Stimulated activated naive CD8-positive, alpha-beta T cell treated with anti-CD3 and anti-CD28 coated beads, Interleukin-15, amount 100 ng/mL, for 72 hours (primary cell): ENCODE measurements around the gene CTIF.

ENCODE experiments used
- ATAC-seq: fragments of 150-1000 bp; cut with Tn5 transposase; 2 replicates; pipeline ENCODE4 v1.10.0; 2021; ENCODE audit warnings: mild to moderate bottlenecking, moderate library complexity
- DNase-seq, 2 donors: peaks; one replicate each; pipeline ENCODE4 v3.0.0; 2021 to 2022
- H3K27ac Mint-ChIP-seq, 2 donors: one replicate each; pipeline ENCODE4 v1.8.0; 2022; ENCODE audit warnings: mild to moderate bottlenecking in 2 of 2, mixed read lengths in 2 of 2, moderate library complexity in 2 of 2
- H3K27me3 Mint-ChIP-seq: one replicate; pipeline ENCODE4 v1.8.0; 2022; ENCODE audit warnings: mixed read lengths
- H3K4me1 Mint-ChIP-seq: one replicate; pipeline ENCODE4 v1.8.0; 2022; ENCODE audit warnings: mild to moderate bottlenecking, mixed read lengths
- H3K4me3 Mint-ChIP-seq, 2 donors: one replicate each; pipeline ENCODE4 v1.8.0; 2022; ENCODE audit warnings: mild to moderate bottlenecking in 2 of 2, mixed read lengths in 2 of 2, moderate library complexity in 1 of 2
- H3K9me3 Mint-ChIP-seq, 2 donors: one replicate each; pipeline ENCODE4 v1.8.0; 2022; ENCODE audit warnings: mixed read lengths in 2 of 2

The CTIF gene

DNA sequence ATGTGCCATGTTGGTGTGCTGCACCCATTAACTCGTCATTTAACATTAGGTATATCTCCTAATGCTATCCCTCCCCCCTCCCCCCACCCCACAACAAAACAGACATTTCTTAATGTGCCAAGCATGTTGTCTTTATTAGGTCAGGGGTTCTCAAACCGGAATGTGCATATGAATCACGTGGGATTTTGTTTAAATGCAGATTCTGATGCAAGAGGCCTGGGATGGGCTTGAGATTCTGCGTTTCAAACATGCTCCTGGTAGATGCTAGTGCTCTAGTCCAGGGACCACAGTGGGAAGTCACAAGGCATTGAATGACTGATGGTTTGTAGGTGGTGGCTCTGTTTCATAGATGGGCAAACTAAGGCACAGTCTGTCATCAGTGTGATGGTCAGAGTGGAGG lies 227.2 kb downstream of the CTIF start:
- peaks cover 5% of the 10 kb centered on the region for H3K4me1 Mint-ChIP-seq
- H3K9me3 Mint-ChIP-seq: no peaks in the 10 kb centered on the region
- H3K27ac Mint-ChIP-seq: no peak overlapping the region
- ATAC-seq (no peak), DNase-seq (no peak)
- H3K27me3 Mint-ChIP-seq: no peaks in the 10 kb centered on the region
- no peak overlapping the region for H3K4me3 Mint-ChIP-seq

DNA sequence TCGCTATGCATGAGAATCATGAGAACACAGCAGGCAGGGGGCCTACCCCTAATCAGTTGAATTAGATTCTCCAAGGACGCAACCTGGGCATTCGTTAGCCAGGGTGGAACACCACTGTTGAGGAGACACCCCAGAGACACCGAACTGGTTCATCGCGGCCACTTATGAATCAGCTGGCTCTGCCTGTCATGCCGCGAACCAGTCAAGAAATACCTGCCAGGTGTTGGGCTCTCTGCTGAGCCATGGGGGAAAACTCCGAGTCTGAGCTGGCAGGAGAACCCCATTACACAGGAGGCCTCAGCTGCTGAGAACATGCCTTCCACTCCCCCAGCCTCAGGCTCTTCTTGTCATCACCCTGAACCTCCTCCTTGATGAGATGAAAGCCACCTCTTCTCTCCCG lies 227.7 kb downstream of the CTIF start:
- Mint-ChIP-seq H3K27ac (no peak overlapping the region), H3K4me3 (no peak overlapping the region), H3K27me3 (no peaks in the 10 kb centered on the region), H3K9me3 (no peaks in the 10 kb centered on the region), H3K4me1 (peaks cover 5% of the 10 kb centered on the region)
- no peak for ATAC-seq
- DNase-seq: no peak

DNA sequence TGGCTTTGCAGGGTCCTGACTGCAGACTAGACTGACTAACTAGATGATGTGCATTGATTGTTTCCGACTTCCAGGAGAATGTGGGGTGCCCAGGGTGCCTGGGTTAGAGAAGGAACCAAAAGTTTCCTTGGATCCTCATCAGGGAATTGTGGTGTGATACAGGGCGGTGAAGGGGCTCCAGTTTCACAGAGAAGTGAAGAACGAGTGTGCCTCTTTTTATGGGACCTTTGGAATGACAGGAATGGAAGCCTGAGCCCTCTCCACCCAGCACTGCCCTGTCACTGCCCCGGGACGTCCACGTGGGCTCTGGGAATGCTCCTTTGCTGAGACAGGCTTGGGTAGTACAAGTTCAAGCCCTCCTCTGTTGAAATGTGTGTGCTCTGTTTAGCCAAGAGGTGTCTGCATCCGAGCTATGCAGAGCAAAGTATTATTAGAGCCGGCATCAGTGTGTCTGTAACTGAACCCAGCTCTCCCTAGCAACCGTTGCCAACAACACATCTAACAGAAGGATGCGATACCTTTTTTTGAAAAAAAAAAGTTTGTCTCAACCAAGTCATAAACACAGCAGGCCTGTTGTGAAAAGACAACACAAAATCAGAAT lies 228.4 kb downstream of the CTIF start:
- Mint-ChIP-seq H3K4me1 (peaks cover 5% of the 10 kb centered on the region), H3K4me3 (no peak overlapping the region), H3K27ac (no peak overlapping the region), H3K27me3 (no peaks in the 10 kb centered on the region), H3K9me3 (no peaks in the 10 kb centered on the region)
- ATAC-seq (no peak), DNase-seq (no peak)

DNA sequence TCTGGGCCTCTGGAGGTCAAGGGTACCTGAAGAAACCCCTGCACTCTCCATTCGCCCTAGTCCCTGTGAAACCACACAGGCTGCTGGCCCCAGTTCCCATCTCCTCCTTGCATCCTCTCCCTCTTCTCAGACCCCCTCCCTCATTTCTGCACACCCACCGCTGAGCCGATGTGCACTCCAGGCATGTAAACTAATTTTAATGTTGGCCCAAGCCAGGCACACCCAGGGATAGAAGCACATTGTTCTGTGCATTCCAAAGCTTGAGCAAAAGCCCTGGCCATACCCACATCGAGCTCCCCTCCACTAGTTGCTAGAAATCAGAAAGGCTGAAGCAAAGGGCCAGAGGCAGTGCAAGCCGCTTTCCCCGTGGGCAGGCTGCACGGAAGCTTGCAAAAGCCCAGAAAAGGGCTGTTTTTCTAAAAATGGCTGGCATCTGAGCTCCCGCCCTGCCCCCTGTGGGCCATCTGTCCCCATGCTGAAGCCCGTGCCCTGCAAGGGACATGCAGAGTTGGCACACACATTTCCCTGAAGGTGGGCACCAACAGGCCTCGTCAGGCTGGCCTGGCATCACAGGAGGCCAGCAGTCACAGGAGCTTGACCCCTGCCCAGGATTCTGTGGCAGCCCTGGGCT lies 230.3 kb downstream of the CTIF start:
- DNase-seq (no peak), ATAC-seq (no peak)
- Mint-ChIP-seq H3K27ac (no peak overlapping the region), H3K4me1 (peaks cover 5% of the 10 kb centered on the region), H3K27me3 (no peaks in the 10 kb centered on the region), H3K4me3 (no peak overlapping the region), H3K9me3 (no peaks in the 10 kb centered on the region)

DNA sequence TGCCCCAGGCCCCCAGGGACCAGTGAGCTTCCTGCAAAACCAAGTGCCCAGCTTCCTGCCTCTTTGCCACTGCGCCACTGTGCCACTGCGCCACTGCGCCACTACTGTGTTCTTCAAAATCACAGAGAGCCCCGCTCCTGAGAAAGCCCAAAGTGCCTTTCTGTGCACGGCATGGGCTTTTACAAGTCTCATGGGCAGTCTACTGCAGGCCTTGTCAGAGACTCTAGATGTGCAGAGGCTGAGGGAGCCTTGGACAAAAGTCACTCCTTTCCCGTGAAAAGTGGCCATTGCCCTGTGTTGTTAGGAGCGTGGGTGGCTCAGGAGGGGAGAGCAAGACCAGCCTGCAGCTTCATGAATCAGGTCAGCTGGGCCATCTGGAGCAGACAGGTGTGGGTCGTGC lies 231.4 kb downstream of the CTIF start:
- no peak overlapping the region for H3K4me3 Mint-ChIP-seq
- peaks cover under 1% of the 10 kb centered on the region for H3K4me1 Mint-ChIP-seq
- ATAC-seq (no peak), DNase-seq (no peak)
- H3K9me3 Mint-ChIP-seq: no peaks in the 10 kb centered on the region
- no peak overlapping the region for H3K27ac Mint-ChIP-seq
- H3K27me3 Mint-ChIP-seq: no peaks in the 10 kb centered on the region

DNA sequence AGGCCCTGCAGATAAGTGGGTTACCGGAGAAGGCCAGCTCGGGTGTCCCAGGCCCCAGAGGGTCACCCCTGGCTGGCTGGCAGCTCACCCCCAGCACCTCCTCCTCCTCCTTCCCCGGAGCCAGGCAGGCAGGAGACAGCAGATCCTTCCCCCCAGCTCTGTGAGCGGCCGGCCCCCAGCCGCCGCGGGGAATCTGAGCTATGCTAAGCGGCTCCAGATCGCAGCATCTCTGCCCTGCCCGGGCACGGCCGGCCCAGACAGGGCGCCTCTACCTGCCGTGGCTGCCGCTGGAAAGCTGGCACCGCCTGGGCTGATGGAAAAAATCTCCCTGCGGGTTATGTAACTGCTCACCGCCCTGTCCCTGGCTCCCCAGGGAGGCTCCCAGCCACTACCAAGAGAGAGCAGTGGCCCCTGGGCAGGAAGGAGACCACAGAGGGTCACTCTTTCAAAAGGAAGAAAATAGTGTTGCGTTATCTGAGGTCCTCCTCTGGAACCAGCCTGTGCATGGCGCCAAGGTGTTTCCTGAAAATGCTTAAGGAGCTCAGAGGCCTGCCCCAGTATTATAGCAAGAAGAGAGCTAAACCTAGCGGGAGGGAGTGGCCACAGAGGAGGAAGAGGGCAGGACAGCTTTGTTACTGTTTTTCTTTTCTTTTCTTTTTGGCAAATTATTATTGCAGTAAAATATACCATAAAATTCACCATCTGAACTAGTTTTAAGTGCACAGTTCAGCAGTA lies 233.0 kb downstream of the CTIF start:
- DNase-seq: no peak
- Mint-ChIP-seq H3K4me3 (no peak overlapping the region), H3K9me3 (no peaks in the 10 kb centered on the region), H3K4me1 (peaks cover 2% of the 10 kb centered on the region), H3K27me3 (no peaks in the 10 kb centered on the region), H3K27ac (peak overlapping the region in 1 of 2 donors; percentile 13)
- no peak for ATAC-seq

DNA sequence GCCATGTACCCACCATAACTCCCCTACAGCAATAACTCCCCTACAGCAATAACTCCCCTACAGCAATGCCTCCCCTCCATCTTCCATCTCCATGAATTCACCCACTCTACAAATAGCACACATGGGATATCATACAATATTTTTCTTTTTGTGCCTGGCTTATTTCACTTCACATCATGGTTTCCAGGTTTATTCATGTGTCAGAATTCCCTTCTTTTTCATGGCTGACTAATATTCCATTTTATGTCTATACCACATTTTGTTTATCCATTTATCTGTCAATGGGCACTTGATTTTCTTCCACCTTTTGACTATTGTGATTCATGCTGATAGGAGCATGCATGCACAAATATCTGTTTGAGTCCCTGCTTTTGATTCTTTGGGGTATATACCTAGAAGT lies 233.6 kb downstream of the CTIF start:
- ATAC-seq (no peak), DNase-seq (no peak)
- no peaks in the 10 kb centered on the region for H3K27me3 Mint-ChIP-seq
- H3K27ac Mint-ChIP-seq: no peak overlapping the region
- H3K9me3 Mint-ChIP-seq: no peaks in the 10 kb centered on the region
- peaks cover 8% of the 10 kb centered on the region for H3K4me1 Mint-ChIP-seq
- no peak overlapping the region for H3K4me3 Mint-ChIP-seq

DNA sequence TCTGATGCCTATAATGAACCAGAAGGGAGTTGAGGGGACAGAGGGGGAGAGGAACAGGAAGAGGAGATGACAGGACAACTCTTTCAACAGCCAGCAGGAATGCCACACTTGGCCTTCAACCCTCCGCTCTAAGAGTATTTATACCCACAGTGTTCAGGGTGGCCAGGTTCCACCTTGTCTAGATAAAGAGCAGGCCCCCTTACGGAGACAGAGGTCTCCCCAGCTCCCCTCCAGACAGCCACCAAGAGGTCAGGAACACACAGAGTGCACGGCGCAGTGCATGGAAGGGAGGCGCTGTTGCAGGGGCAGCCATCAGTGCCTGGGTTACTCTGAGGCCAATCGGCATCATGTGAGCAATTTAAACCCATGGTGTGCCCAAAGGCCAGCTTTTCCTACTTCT lies 235.0 kb downstream of the CTIF start:
- DNase-seq (no peak), ATAC-seq (no peak)
- Mint-ChIP-seq H3K9me3 (no peaks in the 10 kb centered on the region), H3K4me3 (no peak overlapping the region), H3K27me3 (no peaks in the 10 kb centered on the region), H3K4me1 (peaks cover 19% of the 10 kb centered on the region), H3K27ac (no peak overlapping the region)

DNA sequence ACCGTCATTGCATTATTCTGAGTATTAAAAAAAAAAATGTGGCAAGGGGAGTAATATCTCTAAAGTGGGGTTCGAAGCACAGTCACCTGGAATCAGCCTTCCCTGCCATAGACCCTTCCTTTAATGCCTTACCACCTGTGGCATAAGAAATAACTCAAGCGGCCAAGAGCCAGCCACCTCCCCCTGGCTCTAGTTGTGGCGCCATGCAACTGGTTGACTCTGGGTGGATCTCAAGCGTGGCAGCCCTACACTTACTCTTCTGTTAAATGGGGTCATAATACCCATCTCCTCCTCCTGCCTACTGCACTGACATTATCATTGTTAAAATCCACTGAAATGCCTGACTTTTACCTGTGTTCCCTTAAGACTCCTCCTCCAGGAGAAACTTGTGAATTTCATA lies 236.1 kb downstream of the CTIF start:
- H3K4me1 Mint-ChIP-seq: peaks cover 19% of the 10 kb centered on the region
- H3K9me3 Mint-ChIP-seq: no peaks in the 10 kb centered on the region
- ATAC-seq: no peak
- H3K27ac Mint-ChIP-seq: no peak overlapping the region
- no peak overlapping the region for H3K4me3 Mint-ChIP-seq
- DNase-seq: no peak
- H3K27me3 Mint-ChIP-seq: no peaks in the 10 kb centered on the region

DNA sequence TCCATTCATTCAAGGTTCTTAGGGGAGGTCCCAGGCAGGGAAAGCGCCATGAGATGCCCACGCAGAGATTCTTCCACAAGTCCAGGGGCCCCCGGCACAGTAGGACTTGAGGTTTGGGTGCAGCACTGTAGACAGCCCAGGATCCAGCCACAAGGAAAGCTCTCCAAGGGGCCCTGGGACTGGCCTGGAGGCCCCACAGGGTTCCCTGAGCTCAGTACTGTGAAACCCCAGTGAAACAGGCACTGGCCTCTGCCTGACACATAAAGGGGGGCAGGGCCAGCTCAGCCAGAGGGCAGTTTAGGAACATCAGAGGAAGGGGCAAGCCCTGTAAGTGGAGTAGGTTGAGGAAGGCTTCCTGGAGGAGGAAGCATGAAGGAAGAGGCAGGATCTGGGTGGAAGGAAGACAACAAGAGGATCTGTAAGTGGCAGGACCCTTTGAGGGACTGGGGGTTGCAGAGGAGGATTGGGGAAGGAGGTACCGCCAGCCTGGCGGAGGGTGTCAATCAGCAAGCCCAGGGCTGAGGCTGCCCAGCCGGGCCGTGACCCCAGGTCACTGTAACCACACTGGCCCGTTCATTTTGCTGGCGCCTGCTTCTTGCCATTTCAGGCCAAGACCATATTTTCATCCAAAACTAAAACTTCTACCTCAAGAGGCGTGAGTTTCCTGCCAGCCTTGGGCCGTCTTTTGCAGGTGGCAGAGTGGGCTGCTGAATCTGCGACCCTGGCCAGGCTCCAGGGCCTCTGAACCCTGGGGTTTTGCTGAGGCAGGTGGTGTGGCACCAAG lies 236.7 kb downstream of the CTIF start:
- Mint-ChIP-seq H3K4me3 (no peak overlapping the region), H3K27me3 (no peaks in the 10 kb centered on the region), H3K27ac (peak overlapping the region in 1 of 2 donors; percentile 87), H3K9me3 (no peaks in the 10 kb centered on the region), H3K4me1 (peaks cover 19% of the 10 kb centered on the region)
- DNase-seq (no peak), ATAC-seq (no peak)

DNA sequence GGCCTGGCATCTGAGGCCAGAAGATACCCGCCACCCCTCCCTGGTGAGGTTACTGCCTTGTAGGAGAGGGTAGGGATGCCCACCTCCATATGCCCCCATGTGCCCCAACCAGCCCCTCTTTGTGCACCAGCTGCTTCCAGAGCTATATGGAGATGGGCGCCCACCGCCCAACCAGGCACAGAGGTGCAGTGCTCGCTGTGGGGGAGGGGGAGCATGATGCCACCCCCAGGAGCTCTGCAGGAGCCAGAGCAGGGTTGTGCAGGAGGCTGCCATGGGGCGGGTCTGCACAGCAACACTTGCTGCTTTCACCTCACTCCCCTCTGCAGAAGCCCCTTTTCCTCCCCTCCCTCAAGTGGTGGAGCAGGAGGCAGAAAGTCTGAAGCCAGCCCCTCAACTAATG lies 237.3 kb downstream of the CTIF start:
- no peaks in the 10 kb centered on the region for H3K9me3 Mint-ChIP-seq
- H3K27me3 Mint-ChIP-seq: no peaks in the 10 kb centered on the region
- peaks cover 19% of the 10 kb centered on the region for H3K4me1 Mint-ChIP-seq
- DNase-seq: no peak
- no peak for ATAC-seq
- no peak overlapping the region for H3K4me3 Mint-ChIP-seq
- no peak overlapping the region for H3K27ac Mint-ChIP-seq

DNA sequence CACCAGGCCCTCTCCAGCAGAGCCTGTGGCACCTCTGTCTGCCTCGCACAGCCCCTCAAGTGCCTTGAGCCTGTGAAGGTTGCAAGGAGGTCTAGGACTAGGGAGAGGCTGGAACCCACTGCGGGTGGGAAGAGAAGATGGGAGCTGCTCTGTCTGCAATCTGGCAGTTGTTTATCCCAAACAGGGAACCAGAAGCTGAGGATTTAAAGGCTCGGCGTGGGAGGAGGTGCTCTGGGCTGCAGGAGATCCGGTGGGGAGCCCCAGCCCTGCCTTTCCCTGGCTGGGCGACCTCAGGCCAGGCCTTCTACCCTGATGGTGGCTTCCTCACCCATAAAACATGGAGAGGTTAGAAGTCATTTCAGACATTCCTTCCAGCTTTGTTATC lies 237.8 kb downstream of the CTIF start:
- Mint-ChIP-seq H3K4me3 (no peak overlapping the region), H3K4me1 (peaks cover 19% of the 10 kb centered on the region), H3K27me3 (no peaks in the 10 kb centered on the region), H3K9me3 (no peaks in the 10 kb centered on the region), H3K27ac (no peak overlapping the region)
- no peak for ATAC-seq
- DNase-seq: no peak

DNA sequence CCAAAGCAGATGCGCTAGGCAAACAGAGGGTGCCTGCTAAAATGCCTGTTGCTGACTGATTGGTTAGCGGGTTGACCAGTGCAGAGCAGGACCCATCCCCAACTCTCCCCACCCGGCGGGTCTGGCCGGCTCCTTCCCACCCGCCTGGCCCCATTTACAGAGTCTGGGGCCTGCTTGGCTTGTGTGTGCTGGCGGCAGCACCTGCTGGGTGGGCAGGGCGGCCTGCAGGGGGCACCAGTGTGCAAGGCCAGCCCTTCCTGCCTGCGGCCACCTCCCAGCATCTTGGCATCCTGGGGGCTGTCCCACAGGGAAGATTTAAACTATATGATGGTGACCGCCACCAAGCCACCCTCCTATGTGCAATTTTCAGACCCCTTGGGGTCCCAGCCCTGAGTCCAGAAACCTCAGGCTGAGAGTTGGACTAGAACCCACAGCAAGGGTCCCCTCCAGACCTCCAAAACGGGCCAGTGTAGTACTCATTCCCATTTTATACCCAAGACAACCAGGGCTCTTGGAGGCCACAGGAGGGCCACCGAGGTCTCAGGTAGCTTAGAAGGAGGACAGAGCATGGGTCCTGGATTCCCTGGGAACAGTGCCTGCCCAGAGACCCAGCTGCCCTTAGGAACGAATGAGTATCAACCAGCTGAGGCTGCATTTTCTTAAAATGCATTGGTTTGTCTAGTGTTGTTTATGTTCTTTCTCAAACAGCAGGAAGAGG lies 238.4 kb downstream of the CTIF start:
- Mint-ChIP-seq H3K27ac (peak overlapping the region in 1 of 2 donors; percentile 19), H3K4me3 (no peak overlapping the region), H3K9me3 (no peaks in the 10 kb centered on the region), H3K4me1 (peaks cover 19% of the 10 kb centered on the region), H3K27me3 (no peaks in the 10 kb centered on the region)
- ATAC-seq (peak; percentile 84), DNase-seq (peak; percentile 66 to 73)

DNA sequence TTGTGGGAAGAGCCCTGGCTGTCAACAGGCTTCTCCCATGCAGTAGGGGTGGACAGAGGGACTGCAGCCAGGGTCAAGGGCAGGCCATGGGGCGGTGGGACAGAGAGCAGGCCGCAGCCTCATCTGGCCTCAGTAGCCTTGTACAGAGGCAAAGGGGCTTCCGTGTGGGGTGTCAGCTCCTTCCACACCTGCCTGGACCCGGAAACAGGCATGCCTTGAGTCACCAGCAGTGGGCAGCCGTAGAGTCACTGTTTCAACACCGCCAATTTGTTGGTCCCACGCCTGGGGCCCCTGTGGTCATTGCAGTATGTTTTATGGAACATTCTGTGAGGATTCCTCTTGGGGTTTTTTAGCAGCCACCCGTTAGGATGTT lies 238.9 kb downstream of the CTIF start:
- Mint-ChIP-seq H3K27ac (no peak overlapping the region), H3K27me3 (no peaks in the 10 kb centered on the region), H3K4me1 (peaks cover 19% of the 10 kb centered on the region), H3K4me3 (no peak overlapping the region), H3K9me3 (no peaks in the 10 kb centered on the region)
- DNase-seq (no peak), ATAC-seq (no peak)

DNA sequence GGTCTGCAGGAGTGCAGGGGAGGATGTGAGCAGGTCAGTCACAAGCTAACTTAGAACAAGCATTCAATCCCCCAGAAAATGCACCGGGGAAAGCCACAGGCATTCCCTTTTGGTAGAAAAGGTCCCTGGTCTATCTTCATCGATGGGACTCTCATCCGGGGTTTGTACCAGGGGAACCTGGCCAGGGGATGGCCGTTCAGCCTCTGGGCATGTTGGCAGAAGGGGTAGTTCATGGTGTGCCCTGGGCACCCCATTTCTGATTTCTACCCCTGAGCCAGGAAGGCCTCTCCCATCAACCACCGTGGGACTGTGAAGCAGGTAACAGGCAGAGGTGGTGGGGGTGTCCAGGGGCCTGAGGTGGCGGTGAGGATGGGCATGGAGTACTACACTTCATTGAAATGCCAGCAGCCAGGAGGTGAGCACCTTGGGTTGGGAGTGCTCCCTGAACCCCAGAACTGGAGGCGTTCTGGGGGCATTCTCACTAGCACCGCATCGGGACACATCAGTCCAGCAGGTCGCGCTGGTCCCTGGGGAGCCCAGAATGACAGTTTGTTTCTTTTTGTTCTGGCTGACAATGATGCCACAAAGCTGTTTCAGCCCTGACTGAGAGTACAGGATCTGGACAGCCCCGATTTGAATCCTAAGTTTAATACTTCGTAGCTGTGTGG lies 239.6 kb downstream of the CTIF start:
- no peak for DNase-seq
- no peak for ATAC-seq
- Mint-ChIP-seq H3K4me1 (peaks cover 19% of the 10 kb centered on the region), H3K9me3 (no peaks in the 10 kb centered on the region), H3K27me3 (no peaks in the 10 kb centered on the region), H3K27ac (peak overlapping the region in 1 of 2 donors; percentile 80), H3K4me3 (no peak overlapping the region)
